HUES6 (cell line): ENCODE data around the gene FOXP1.

Source experiments
- H3K27ac ChIP-seq: 2 replicates; pipeline ENCODE4 v1.7.0; 2013; ENCODE audit warnings: low read depth, mild to moderate bottlenecking, low read length, inconsistent platforms
- H3K27me3 ChIP-seq: 2 replicates; pipeline ENCODE4 v1.6.1; 2013; ENCODE audit warnings: low read length; ENCODE audit not compliant: control insufficient read depth, insufficient read depth
- H3K36me3 ChIP-seq: 2 replicates; pipeline ENCODE4 v1.6.1; 2013; ENCODE audit warnings: low read length; ENCODE audit not compliant: control insufficient read depth, insufficient read depth
- H3K4me1 ChIP-seq: 2 replicates; pipeline ENCODE4 v1.6.1; 2013; ENCODE audit warnings: low read length; ENCODE audit not compliant: control insufficient read depth, insufficient read depth
- H3K4me3 ChIP-seq: 2 replicates; pipeline ENCODE4 v1.5.1; 2013; ENCODE audit warnings: low read depth, low read length
- H3K9ac ChIP-seq: one replicate; pipeline ENCODE4 v1.6.1; 2013; ENCODE audit warnings: mild to moderate bottlenecking, low read length
- H3K9me3 ChIP-seq: 2 replicates; pipeline ENCODE4 v1.6.1; 2013; ENCODE audit warnings: low read depth, low read length; ENCODE audit not compliant: control insufficient read depth, insufficient read depth

The FOXP1 gene

DNA sequence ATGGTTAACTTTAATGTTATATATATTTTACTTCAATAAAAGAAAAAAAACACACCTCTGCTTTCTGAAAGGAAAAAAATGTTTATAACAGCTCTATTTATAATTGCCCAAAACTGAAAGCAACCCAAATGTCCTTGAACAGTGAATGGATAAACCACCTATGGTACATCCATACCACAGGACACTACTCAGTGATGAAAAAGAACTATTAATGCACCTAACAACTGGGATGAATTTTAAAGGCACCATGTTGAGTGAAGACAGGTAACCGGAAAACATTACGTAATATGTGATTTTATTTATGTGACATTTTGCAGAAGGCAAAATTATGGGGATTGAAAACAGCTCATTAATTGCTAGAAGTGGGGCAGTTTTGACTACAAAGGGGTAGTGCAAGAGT is 23.8 kb upstream of the FOXP1 start:
- Histone ChIP-seq H3K4me3 (no peak overlapping the region), H3K9ac (no peak overlapping the region), H3K36me3 (no peaks in the 10 kb centered on the region), H3K27ac (no peak overlapping the region), H3K9me3 (0 out of 2 replicates have a peak, but pooled peaks cover 3% of the 10 kb centered on the region), H3K27me3 (no peaks in the 10 kb centered on the region), H3K4me1 (no peaks in the 10 kb centered on the region)

DNA sequence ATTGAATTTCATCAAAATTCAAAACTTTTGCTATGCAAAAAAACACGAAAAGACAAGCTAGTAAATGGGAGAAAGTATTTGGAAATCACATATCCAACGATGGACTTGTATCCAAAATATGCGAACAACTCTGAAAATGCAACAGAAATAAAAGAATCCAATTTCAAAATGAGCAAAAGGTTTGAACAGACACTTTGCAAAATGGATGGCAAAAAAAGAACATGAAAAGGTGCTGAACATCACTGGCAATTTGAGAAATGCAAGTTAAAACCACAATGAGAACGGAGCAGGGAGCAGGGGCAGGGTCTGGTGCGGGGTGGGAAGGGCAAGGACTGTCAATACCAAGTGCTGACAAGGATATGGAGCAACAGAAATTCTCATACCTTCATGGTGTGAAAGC is 23.1 kb upstream of the FOXP1 start:
- no peaks in the 10 kb centered on the region for H3K27me3 ChIP-seq
- no peak overlapping the region for H3K27ac ChIP-seq
- no peaks in the 10 kb centered on the region for H3K4me1 ChIP-seq
- 0 out of 2 replicates have a peak, but pooled peaks cover 3% of the 10 kb centered on the region for H3K9me3 ChIP-seq
- H3K36me3 ChIP-seq, result no peaks in the 10 kb centered on the region
- no peak overlapping the region for H3K9ac ChIP-seq
- H3K4me3 ChIP-seq, result no peak overlapping the region

DNA sequence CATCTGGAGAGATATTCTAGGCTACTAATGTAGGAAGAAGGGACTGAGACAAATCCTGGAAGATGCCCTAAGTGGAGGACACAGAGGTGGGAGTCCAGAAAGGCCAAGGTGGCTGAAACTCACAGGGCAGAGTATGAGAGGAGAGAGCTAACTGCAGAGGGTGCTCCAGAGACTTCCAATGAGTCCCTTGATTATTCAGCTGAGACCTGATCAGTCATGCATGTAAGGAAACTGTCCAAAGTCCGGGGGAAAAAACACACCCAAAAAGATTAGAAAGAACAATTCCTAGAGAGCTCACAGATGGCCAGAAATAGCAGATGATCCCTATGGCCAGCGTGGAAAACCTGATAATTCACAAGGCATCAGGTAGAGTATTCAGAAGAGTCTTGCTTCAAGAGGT is 18.7 kb upstream of the FOXP1 start:
- Histone ChIP-seq H3K36me3 (no peaks in the 10 kb centered on the region), H3K4me1 (no peaks in the 10 kb centered on the region), H3K4me3 (no peak overlapping the region), H3K27me3 (no peaks in the 10 kb centered on the region), H3K9me3 (0 out of 2 replicates have a peak, but pooled peaks cover under 1% of the 10 kb centered on the region), H3K9ac (no peak overlapping the region), H3K27ac (no peak overlapping the region)

GRCh38 chr3:71601811-71602210 is 18.3 kb upstream of the FOXP1 start:
- no peaks in the 10 kb centered on the region for H3K9me3 ChIP-seq
- no peaks in the 10 kb centered on the region for H3K4me1 ChIP-seq
- H3K27me3 ChIP-seq, result no peaks in the 10 kb centered on the region
- no peak overlapping the region for H3K4me3 ChIP-seq
- no peak overlapping the region for H3K9ac ChIP-seq
- H3K27ac ChIP-seq, result no peak overlapping the region
- no peaks in the 10 kb centered on the region for H3K36me3 ChIP-seq

DNA sequence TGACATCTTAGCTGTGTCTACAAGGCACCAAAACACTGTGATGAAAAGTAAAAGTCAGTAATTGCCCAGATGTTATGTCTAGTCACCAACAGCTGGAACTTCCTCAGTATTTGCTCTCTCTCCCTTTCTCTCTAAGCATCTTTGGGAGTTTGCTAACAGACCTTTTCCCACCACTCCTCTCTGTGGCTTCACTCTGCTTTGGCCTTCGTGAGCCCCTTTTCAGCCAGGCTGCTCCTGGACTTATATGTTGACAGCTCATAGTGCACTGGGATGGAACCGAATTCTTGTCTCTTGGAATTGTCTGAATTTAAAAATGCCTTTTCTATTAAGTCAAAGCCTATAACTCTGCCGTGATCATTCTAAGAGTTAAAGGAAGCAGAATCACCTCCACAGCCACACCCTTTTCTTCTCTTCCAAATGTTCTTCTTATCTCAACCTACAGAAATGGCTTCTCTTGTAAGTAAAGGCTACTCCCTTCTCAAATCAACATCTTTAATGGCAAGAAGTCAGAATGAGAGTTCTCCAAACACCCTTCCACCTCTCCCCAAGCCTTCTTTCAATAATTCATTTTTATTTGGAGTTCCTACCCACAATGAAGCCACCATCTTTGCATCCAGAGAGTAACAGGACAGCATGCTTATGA is 17.2 kb upstream of the FOXP1 start:
- Histone ChIP-seq H3K4me3 (no peak overlapping the region), H3K9ac (no peak overlapping the region), H3K36me3 (no peaks in the 10 kb centered on the region), H3K27me3 (no peaks in the 10 kb centered on the region), H3K9me3 (peaks cover 2% of the 10 kb centered on the region; the same call in 1 of the 2 replicates), H3K27ac (no peak overlapping the region), H3K4me1 (no peaks in the 10 kb centered on the region)

- Histone ChIP-seq H3K9me3 (peaks cover 2% of the 10 kb centered on the region; the same call in 1 of the 2 replicates), H3K27ac (no peak overlapping the region), H3K9ac (no peak overlapping the region), H3K27me3 (no peaks in the 10 kb centered on the region), H3K4me3 (no peak overlapping the region), H3K4me1 (no peaks in the 10 kb centered on the region), H3K36me3 (no peaks in the 10 kb centered on the region)
Observed at GRCh38 chr3:71599416-71599815, 15.9 kb upstream of the FOXP1 start.

- Histone ChIP-seq H3K36me3 (no peaks in the 10 kb centered on the region), H3K9ac (no peak overlapping the region), H3K4me1 (no peaks in the 10 kb centered on the region), H3K27ac (no peak overlapping the region), H3K27me3 (no peaks in the 10 kb centered on the region), H3K9me3 (peaks cover 2% of the 10 kb centered on the region; the same call in 1 of the 2 replicates), H3K4me3 (no peak overlapping the region)
Observed at GRCh38 chr3:71598292-71598691, 14.8 kb upstream of the FOXP1 start.

GRCh38 chr3:71597286-71597685 is 13.8 kb upstream of the FOXP1 start:
- Histone ChIP-seq H3K27ac (no peak overlapping the region), H3K9me3 (peaks cover 2% of the 10 kb centered on the region; the same call in 1 of the 2 replicates), H3K36me3 (no peaks in the 10 kb centered on the region), H3K27me3 (no peaks in the 10 kb centered on the region), H3K4me1 (no peaks in the 10 kb centered on the region), H3K4me3 (no peak overlapping the region), H3K9ac (no peak overlapping the region)

DNA sequence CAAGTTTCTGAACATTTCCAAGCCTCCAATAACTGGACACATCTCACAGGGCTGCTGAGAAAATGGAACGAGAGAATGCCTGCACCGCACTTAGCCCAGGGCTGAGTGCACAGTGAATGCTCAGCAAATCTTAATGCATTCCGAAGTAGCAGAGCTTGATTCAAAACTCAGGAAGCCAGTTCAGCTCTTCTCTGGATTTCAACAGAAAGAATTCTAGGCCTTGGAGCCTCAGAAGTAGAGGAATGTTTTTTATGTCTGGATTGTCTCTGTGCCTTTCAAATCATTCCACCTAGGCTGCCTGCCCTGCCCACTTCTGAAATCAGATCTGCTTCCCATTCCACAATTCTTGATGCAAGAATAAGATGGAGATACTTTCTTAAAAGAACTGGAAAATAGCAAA is 9.6 kb upstream of the FOXP1 start:
- Histone ChIP-seq H3K4me3 (no peak overlapping the region), H3K9ac (no peak overlapping the region), H3K4me1 (no peaks in the 10 kb centered on the region), H3K27me3 (no peaks in the 10 kb centered on the region), H3K36me3 (no peaks in the 10 kb centered on the region), H3K27ac (no peak overlapping the region), H3K9me3 (peaks cover 5% of the 10 kb centered on the region; the same call in 1 of the 2 replicates)

DNA sequence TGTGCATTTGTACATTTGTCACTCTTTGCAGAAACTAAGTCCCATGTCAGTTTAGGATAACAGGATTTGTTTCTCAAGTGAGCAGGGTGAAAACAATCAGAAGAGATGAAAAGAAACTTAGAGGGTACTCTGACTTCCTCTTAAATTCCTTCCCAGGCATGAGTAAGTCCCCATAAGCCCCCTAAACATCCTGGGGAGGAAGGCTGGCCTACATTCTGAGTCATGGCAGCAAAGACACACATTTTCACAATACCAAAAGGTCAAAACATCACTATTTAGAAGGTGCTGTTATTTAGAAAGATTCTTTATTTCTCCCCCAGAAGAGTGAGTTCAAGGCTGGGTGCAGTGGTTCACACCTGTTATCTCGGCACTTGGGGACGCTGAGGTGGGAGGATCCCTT is 7.6 kb upstream of the FOXP1 start:
- Histone ChIP-seq H3K9ac (no peak overlapping the region), H3K9me3 (peaks cover 4% of the 10 kb centered on the region; the same call in 1 of the 2 replicates), H3K36me3 (no peaks in the 10 kb centered on the region), H3K27ac (no peak overlapping the region), H3K27me3 (no peaks in the 10 kb centered on the region), H3K4me3 (no peak overlapping the region), H3K4me1 (no peaks in the 10 kb centered on the region)

DNA sequence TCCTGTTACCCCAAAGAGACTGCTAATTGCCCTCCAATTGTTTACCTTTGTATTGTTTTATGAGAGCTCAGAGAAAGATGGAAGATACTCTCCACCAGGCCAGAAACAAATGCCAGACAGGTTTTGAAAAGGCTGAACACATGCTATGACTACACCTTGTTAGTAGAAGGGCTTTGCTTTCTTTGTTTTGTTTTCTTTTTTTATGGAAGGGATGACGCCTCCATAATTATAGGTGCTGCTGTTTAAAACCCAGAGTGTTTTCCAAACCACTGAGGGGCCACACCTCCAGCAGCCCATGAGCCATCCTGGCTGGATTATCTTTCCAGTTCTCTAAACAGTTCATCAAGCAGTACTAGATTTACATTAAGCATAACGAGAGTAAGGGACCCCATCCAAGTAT is 5.6 kb upstream of the FOXP1 start:
- Histone ChIP-seq H3K9ac (no peak overlapping the region), H3K4me3 (no peak overlapping the region), H3K36me3 (no peaks in the 10 kb centered on the region), H3K27me3 (no peaks in the 10 kb centered on the region), H3K9me3 (0 out of 2 replicates have a peak, but pooled peaks cover 3% of the 10 kb centered on the region), H3K27ac (no peak overlapping the region), H3K4me1 (peaks cover 8% of the 10 kb centered on the region)
